HCT116 (cell line): ENCODE measurements around the gene SAPCD2.

Experiments
- CEBPB ChIP-seq: IDR thresholded peaks from 2 replicates; pipeline ENCODE4 v1.6.1; 2012; ENCODE audit warnings: low read depth
- POLR2A ChIP-seq: IDR thresholded peaks from 2 replicates; pipeline ENCODE4 v1.7.0; 2011; ENCODE audit warnings: borderline replicate concordance; ENCODE audit not compliant: insufficient read depth, insufficient read length; ENCODE audit errors: extremely low read depth
- ZNF274 ChIP-seq: fragments of 200-500 bp; sonication (Bioruptor generic); IDR thresholded peaks from 2 replicates; pipeline ENCODE4 v1.6.1; 2014; ENCODE audit warnings: mild to moderate bottlenecking, low read depth, low read length, inconsistent platforms

DNA sequence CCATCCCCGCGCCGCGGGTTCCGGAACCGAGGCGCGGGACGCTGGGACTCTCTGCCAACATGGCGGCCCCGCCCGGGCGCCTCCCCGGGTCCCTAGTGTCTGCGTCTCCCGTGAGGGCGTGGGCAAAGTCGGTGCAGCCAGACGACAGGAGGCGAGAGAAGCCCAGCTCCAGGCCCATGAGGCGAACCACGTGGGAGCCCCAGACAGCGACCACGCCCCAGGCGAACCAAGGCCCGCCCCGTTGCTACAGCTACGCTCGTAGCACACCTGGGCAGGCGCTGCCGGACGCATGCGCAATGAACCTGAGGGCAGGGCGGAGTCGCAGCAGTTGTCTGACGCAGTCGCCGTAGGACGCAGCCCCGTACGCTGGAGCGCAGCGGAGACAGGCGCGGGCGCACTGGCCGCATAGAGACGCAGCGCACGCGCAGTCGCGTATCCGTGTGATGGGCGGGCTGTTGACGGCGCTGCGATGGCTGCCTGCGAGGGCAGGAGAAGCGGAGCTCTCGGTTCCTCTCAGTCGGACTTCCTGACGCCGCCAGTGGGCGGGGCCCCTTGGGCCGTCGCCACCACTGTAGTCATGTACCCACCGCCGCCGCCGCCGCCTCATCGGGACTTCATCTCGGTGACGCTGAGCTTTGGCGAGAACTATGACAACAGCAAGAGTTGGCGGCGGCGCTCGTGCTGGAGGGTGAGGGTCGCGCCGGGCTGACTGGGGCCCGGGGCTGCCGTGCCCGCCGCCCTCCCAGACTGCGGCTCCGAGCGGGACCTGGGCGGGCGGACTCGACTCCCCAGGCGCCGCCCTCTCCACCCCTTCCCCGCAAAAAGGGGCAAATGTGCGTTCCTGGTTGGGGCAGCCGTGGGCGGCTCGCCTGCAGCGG, 16.4 kb upstream of the SAPCD2 start, which contains the start of gene MAN1B1:
- no peak for TF ChIP-seq POLR2A
- no peak for TF ChIP-seq ZNF274
- TF ChIP-seq CEBPB, result no peak
